ENCODE results near the gene ZNF784.

The ZNF784 gene

GRCh38 chr19:55661826-55662225 is 37.5 kb upstream of the ZNF784 start:
- H3K27me3 Mint-ChIP-seq = no peaks in the 10 kb centered on the region
- DNase-seq (no peak), ATAC-seq (no peak)
- H3K9me3 Mint-ChIP-seq = no peaks in the 10 kb centered on the region
- peak overlapping the region in 1 of 2 donors; percentile 87 for H3K27ac Mint-ChIP-seq
- H3K4me3 Mint-ChIP-seq = no peak overlapping the region
- peaks cover 80% of the 10 kb centered on the region for H3K4me1 Mint-ChIP-seq

- Mint-ChIP-seq H3K9me3 (no peaks in the 10 kb centered on the region), H3K4me1 (peaks cover 76% of the 10 kb centered on the region), H3K27me3 (no peaks in the 10 kb centered on the region), H3K4me3 (no peak overlapping the region), H3K27ac (peak overlapping the region in 1 of 2 donors; percentile 87)
- no peak for ATAC-seq
- no peak for DNase-seq
Measured at GRCh38 chr19:55660991-55661390, 36.6 kb upstream of the ZNF784 start.

GRCh38 chr19:55660404-55660803 is 36.0 kb upstream of the ZNF784 start:
- no peak for DNase-seq
- Mint-ChIP-seq H3K4me1 (peaks cover 74% of the 10 kb centered on the region), H3K27ac (peak overlapping the region; percentile 66 to 87), H3K27me3 (no peaks in the 10 kb centered on the region), H3K9me3 (no peaks in the 10 kb centered on the region), H3K4me3 (no peak overlapping the region)
- no peak for ATAC-seq

GRCh38 chr19:55659822-55660221 is 35.5 kb upstream of the ZNF784 start:
- DNase-seq (no peak), ATAC-seq (no peak)
- no peaks in the 10 kb centered on the region for H3K9me3 Mint-ChIP-seq
- no peaks in the 10 kb centered on the region for H3K27me3 Mint-ChIP-seq
- H3K4me3 Mint-ChIP-seq = peak overlapping the region; percentile 58 to 60
- H3K27ac Mint-ChIP-seq = peak overlapping the region; percentile 66 to 98
- peaks cover 74% of the 10 kb centered on the region for H3K4me1 Mint-ChIP-seq

- Mint-ChIP-seq H3K4me3 (peak overlapping the region; percentile 58 to 60), H3K27ac (no peak overlapping the region), H3K9me3 (no peaks in the 10 kb centered on the region), H3K27me3 (no peaks in the 10 kb centered on the region), H3K4me1 (peaks cover 70% of the 10 kb centered on the region)
- ATAC-seq = no peak
- DNase-seq = no peak
Measured at GRCh38 chr19:55658846-55659459, 34.6 kb upstream of the ZNF784 start.

- ATAC-seq (no peak), DNase-seq (peak in 1 of 2 donors; percentile 55)
- Mint-ChIP-seq H3K9me3 (no peaks in the 10 kb centered on the region), H3K27ac (peak overlapping the region; percentile 52 to 86), H3K27me3 (no peaks in the 10 kb centered on the region), H3K4me1 (peaks cover 53% of the 10 kb centered on the region), H3K4me3 (peak overlapping the region; percentile 88 to 90)
Measured at GRCh38 chr19:55656988-55657747, 32.8 kb upstream of the ZNF784 start.

- Mint-ChIP-seq H3K4me3 (peak overlapping the region; percentile 88 to 90), H3K27me3 (no peaks in the 10 kb centered on the region), H3K27ac (peak overlapping the region; percentile 98 to 99), H3K4me1 (peaks cover 47% of the 10 kb centered on the region), H3K9me3 (no peaks in the 10 kb centered on the region)
- ATAC-seq = no peak
- DNase-seq = no peak
Measured at GRCh38 chr19:55656552-55656951, 32.2 kb upstream of the ZNF784 start.

GRCh38 chr19:55655648-55656040 is 31.3 kb upstream of the ZNF784 start:
- no peaks in the 10 kb centered on the region for H3K9me3 Mint-ChIP-seq
- H3K4me3 Mint-ChIP-seq = peak overlapping the region; percentile 88 to 90
- H3K4me1 Mint-ChIP-seq = peaks cover 50% of the 10 kb centered on the region
- DNase-seq (no peak), ATAC-seq (no peak)
- peak overlapping the region; percentile 98 to 99 for H3K27ac Mint-ChIP-seq
- no peaks in the 10 kb centered on the region for H3K27me3 Mint-ChIP-seq

GRCh38 chr19:55654868-55655647 is 30.7 kb upstream of the ZNF784 start, which contains the start of gene U2AF2:
TSS of gene U2AF2 (plus strand) at chr19:55655035. CDS start at chr19:55655105, 70 bp downstream.
- H3K27ac Mint-ChIP-seq = peak within 1 kb of the TSS; percentile 98 to 99
- ATAC-seq (peak; percentile 66), DNase-seq (peak; percentile 95)
- H3K27me3 Mint-ChIP-seq = no peaks in the 10 kb centered on the region
- no peaks in the 10 kb centered on the region for H3K9me3 Mint-ChIP-seq
- H3K4me3 Mint-ChIP-seq = peak within 1 kb of the TSS; percentile 88 to 90
- H3K4me1 Mint-ChIP-seq = peaks cover 50% of the 10 kb centered on the region

- peak; percentile 77 for ATAC-seq
- H3K27ac Mint-ChIP-seq = peak overlapping the region; percentile 98 to 99
- peak overlapping the region; percentile 88 to 90 for H3K4me3 Mint-ChIP-seq
- DNase-seq = peak; percentile 99
- no peaks in the 10 kb centered on the region for H3K9me3 Mint-ChIP-seq
- no peaks in the 10 kb centered on the region for H3K27me3 Mint-ChIP-seq
- peaks cover 50% of the 10 kb centered on the region for H3K4me1 Mint-ChIP-seq
Measured at GRCh38 chr19:55654323-55654867, 30.0 kb upstream of the ZNF784 start.

- peak; percentile 98 to 99 for DNase-seq
- peak overlapping the region; percentile 88 to 90 for H3K4me3 Mint-ChIP-seq
- H3K27ac Mint-ChIP-seq = peak overlapping the region; percentile 98 to 99
- no peaks in the 10 kb centered on the region for H3K27me3 Mint-ChIP-seq
- ATAC-seq = peak; percentile 61
- H3K4me1 Mint-ChIP-seq = peaks cover 50% of the 10 kb centered on the region
- no peaks in the 10 kb centered on the region for H3K9me3 Mint-ChIP-seq
Measured at GRCh38 chr19:55653651-55654322, 29.4 kb upstream of the ZNF784 start.

GRCh38 chr19:55652311-55653128 is 28.2 kb upstream of the ZNF784 start:
- H3K27me3 Mint-ChIP-seq = no peaks in the 10 kb centered on the region
- no peak overlapping the region for H3K27ac Mint-ChIP-seq
- H3K9me3 Mint-ChIP-seq = no peaks in the 10 kb centered on the region
- peaks cover 47% of the 10 kb centered on the region for H3K4me1 Mint-ChIP-seq
- H3K4me3 Mint-ChIP-seq = peak overlapping the region; percentile 88 to 90
- ATAC-seq (no peak), DNase-seq (no peak)

- ATAC-seq = no peak
- Mint-ChIP-seq H3K4me1 (peaks cover 51% of the 10 kb centered on the region), H3K27me3 (no peaks in the 10 kb centered on the region), H3K4me3 (peak overlapping the region; percentile 82 to 97), H3K27ac (peak overlapping the region in 1 of 2 donors; percentile 31), H3K9me3 (no peaks in the 10 kb centered on the region)
- no peak for DNase-seq
Measured at GRCh38 chr19:55651236-55651635, 26.9 kb upstream of the ZNF784 start.

- DNase-seq (no peak), ATAC-seq (no peak)
- H3K4me3 Mint-ChIP-seq = peak overlapping the region; percentile 82 to 97
Measured at GRCh38 chr19:55650602-55651230, 26.4 kb upstream of the ZNF784 start.

More at GRCh38 chr19:55650602-55651230, 26.4 kb upstream of the ZNF784 start:
- H3K9me3 Mint-ChIP-seq = no peaks in the 10 kb centered on the region
- H3K27ac Mint-ChIP-seq = peak overlapping the region in 1 of 2 donors; percentile 31
- H3K27me3 Mint-ChIP-seq = no peaks in the 10 kb centered on the region
- H3K4me1 Mint-ChIP-seq = peaks cover 51% of the 10 kb centered on the region

Data from stimulated activated naive CD8-positive, alpha-beta T cell treated with anti-CD3 and anti-CD28 coated beads, Interleukin-15, amount 100 ng/mL, for 72 hours (primary cell).